HepG2 (cell line): Measurements from ENCODE around the gene ENO2. TPM values are rescaled to one million over a fixed set of nuclear protein-coding genes. Genes with fewer than 3 reads are reported as not detected.

Experiments
- ARHGAP35 ChIP-seq: sonication (generic); formaldehyde crosslinking; IDR thresholded peaks from 2 replicates; pipeline ENCODE4 v1.9.0; 2022; ENCODE audit warnings: mild to moderate bottlenecking, inconsistent platforms, moderate library complexity, missing genetic modification reagents, borderline replicate concordance
- DNMT3B ChIP-seq: conservative IDR thresholded peaks from 2 replicates; pipeline ENCODE4 v1.6.1; 2016; ENCODE audit warnings: missing biosample characterization, control low read depth
- HNF4G ChIP-seq, 2 experiments: sonication (generic) in 1 of 2; formaldehyde crosslinking in 1 of 2; IDR thresholded peaks; 2 replicates each; pipeline versions ENCODE4 v1.4.0 to v1.6.1; 2011 to 2020; ENCODE audit warnings: borderline replicate concordance in 2 of 2, low read depth in 2 of 2, mild to moderate bottlenecking in 2 of 2, low read length in 1 of 2, missing genetic modification reagents in 1 of 2, moderate library complexity in 1 of 2
- HOXD1 ChIP-seq: sonication (generic); formaldehyde crosslinking; IDR thresholded peaks from 2 replicates; pipeline ENCODE4 v1.5.0; 2020; ENCODE audit warnings: missing genetic modification reagents
- MTA1 ChIP-seq: sonication (generic); formaldehyde crosslinking; IDR thresholded peaks from 2 replicates; pipeline ENCODE4 v1.4.0; 2020; ENCODE audit warnings: missing genetic modification reagents, mild to moderate bottlenecking, borderline replicate concordance
- NBN ChIP-seq: fragments of 450-650 bp; conservative IDR thresholded peaks from 2 replicates; pipeline ENCODE4 v1.6.1; 2017
- NR2F6 ChIP-seq, 2 experiments: IDR thresholded peaks; 2 replicates each; pipeline ENCODE4 v1.6.1; 2016; ENCODE audit warnings: antibody characterized with exemption in 1 of 2, mild to moderate bottlenecking in 1 of 2
- POGZ ChIP-seq: sonication (generic); formaldehyde crosslinking; IDR thresholded peaks from 2 replicates; pipeline ENCODE4 v1.4.0; 2020; ENCODE audit warnings: mild to moderate bottlenecking, missing genetic modification reagents
- SIX4 ChIP-seq: sonication (generic); formaldehyde crosslinking; IDR thresholded peaks from 2 replicates; pipeline ENCODE4 v1.4.0; 2020; ENCODE audit warnings: missing genetic modification reagents
- ZFP82 ChIP-seq: sonication (generic); formaldehyde crosslinking; IDR thresholded peaks from 2 replicates; pipeline ENCODE4 v1.5.1; 2020; ENCODE audit warnings: mild to moderate bottlenecking, missing genetic modification reagents, borderline replicate concordance
- ZMYM4 ChIP-seq: sonication (generic); formaldehyde crosslinking; IDR thresholded peaks from 2 replicates; pipeline ENCODE4 v1.8.1; 2023; ENCODE audit warnings: mild to moderate bottlenecking, missing genetic modification reagents
- ZNF276 ChIP-seq: sonication (generic); formaldehyde crosslinking; IDR thresholded peaks from 2 replicates; pipeline ENCODE4 v1.4.0; 2020; ENCODE audit warnings: mild to moderate bottlenecking, low read depth, missing genetic modification reagents
- ZNF589 ChIP-seq: sonication (generic); formaldehyde crosslinking; conservative IDR thresholded peaks from 2 replicates; pipeline ENCODE4 v1.8.0; 2022; ENCODE audit warnings: mild to moderate bottlenecking, moderate library complexity, missing genetic modification reagents
- ZNF678 ChIP-seq: sonication (generic); formaldehyde crosslinking; IDR thresholded peaks from 2 replicates; pipeline ENCODE4 v1.4.0; 2020; ENCODE audit warnings: mild to moderate bottlenecking, missing genetic modification reagents
- polyA plus RNA-seq, 8 experiments: library from polyadenylated mRNA; depleted of rRNA in 3 of 8; stranded (reverse) in 7 of 8; unstranded in 1 of 8; fragments of >200 nt; fragmentation: Illumina TruSeq in 4 of 8; extraction: Trizol in 4 of 8; gene quantifications; 2 replicates each; pipeline versions ENCODE4 v1.2.1 to v1.2.3, GENCODE V29; 2011 to 2016; ENCODE audit warnings: low read depth in 4 of 8, missing spikeins in 1 of 8, mixed read lengths in 1 of 8; ENCODE audit not compliant: insufficient read depth in 1 of 8
- total RNA-seq, 5 experiments: library from RNA; depleted of rRNA; stranded (reverse); fragments of >200 nt; fragmentation: Illumina TruSeq; extraction: Trizol; gene quantifications; 2 replicates each; pipeline ENCODE4 v1.2.3, GENCODE V29; 2016; ENCODE audit warnings: low read depth in 1 of 5
- TF ChIP-seq, protein P1 (sequence below): sonication (generic); formaldehyde crosslinking; IDR thresholded peaks from 2 replicates; pipeline ENCODE4 v1.4.0; 2020; ENCODE audit warnings: mild to moderate bottlenecking, missing genetic modification reagents, borderline replicate concordance
- TF ChIP-seq, protein P2 (sequence below): sonication (generic); formaldehyde crosslinking; IDR thresholded peaks from 2 replicates; pipeline ENCODE4 v1.5.1; 2020; ENCODE audit warnings: mild to moderate bottlenecking, missing genetic modification reagents, borderline replicate concordance
- TF ChIP-seq, protein P3 (sequence below): sonication (generic); formaldehyde crosslinking; IDR thresholded peaks from 2 replicates; pipeline ENCODE4 v1.5.1; 2020; ENCODE audit warnings: mild to moderate bottlenecking, moderate library complexity, missing genetic modification reagents

ENO2 gene
- total and polyA plus RNA-seq, 2 of the 13 experiments (the other 11 are each of a cell fraction or from before 2014, with no cell fraction given): 19.3 to 136 TPM

DNA sequence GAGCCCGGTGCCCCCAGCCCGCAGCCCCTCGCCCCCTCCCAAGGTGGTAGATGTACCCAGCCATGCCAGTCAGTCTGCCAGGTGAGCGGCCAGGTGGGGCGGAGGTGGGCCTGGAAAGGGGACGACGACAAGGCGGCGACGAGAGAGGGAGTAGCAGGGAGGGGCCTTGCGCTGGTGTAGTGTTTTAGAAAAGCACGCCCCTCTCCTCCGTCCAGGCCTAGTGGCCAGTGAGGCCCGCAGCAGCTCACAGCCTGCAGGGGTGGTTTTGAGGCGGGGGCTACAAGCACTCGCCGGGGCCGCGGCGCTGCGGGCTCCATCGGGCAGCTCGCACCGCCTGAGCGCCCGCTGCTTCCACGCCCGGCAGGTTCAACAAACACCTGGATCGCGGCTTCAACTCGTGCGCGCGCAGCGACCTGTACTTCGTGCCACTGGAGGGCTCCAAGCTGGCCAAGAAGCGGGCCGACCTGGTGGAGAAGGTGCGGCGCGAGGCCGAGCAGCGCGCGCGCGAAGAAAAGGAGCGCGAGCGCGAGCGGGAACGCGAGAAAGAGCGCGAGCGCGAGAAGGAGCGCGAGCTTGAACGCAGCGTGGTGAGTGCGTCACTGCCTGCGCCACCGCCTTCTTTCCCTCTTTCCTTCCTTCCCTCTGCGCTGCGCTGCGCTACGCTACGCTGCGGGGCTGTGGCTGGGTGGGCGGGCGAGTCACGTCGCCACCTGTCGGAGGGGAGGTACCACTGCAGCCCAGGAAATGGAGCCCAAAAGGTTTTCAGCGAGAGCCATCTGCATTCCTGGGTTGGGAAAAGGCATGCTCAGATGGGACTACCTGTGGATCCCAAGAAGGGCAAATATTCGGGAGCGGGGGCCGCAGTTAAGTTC lies 23.3 kb downstream of the ENO2 start (continued):
- TF ChIP-seq ARHGAP35: peak; percentile 78; the same call in 1 of the 2 replicates
- TF ChIP-seq, protein P1, sequence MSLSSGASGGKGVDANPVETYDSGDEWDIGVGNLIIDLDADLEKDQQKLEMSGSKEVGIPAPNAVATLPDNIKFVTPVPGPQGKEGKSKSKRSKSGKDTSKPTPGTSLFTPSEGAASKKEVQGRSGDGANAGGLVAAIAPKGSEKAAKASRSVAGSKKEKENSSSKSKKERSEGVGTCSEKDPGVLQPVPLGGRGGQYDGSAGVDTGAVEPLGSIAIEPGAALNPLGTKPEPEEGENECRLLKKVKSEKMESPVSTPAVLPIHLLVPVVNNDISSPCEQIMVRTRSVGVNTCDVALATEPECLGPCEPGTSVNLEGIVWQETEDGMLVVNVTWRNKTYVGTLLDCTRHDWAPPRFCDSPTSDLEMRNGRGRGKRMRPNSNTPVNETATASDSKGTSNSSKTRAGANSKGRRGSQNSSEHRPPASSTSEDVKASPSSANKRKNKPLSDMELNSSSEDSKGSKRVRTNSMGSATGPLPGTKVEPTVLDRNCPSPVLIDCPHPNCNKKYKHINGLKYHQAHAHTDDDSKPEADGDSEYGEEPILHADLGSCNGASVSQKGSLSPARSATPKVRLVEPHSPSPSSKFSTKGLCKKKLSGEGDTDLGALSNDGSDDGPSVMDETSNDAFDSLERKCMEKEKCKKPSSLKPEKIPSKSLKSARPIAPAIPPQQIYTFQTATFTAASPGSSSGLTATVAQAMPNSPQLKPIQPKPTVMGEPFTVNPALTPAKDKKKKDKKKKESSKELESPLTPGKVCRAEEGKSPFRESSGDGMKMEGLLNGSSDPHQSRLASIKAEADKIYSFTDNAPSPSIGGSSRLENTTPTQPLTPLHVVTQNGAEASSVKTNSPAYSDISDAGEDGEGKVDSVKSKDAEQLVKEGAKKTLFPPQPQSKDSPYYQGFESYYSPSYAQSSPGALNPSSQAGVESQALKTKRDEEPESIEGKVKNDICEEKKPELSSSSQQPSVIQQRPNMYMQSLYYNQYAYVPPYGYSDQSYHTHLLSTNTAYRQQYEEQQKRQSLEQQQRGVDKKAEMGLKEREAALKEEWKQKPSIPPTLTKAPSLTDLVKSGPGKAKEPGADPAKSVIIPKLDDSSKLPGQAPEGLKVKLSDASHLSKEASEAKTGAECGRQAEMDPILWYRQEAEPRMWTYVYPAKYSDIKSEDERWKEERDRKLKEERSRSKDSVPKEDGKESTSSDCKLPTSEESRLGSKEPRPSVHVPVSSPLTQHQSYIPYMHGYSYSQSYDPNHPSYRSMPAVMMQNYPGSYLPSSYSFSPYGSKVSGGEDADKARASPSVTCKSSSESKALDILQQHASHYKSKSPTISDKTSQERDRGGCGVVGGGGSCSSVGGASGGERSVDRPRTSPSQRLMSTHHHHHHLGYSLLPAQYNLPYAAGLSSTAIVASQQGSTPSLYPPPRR (CRISPR knock-in tag): no peak
- 0 out of 2 replicates have a peak, but pooled peaks have one; percentile 17 for TF ChIP-seq ZNF276 (CRISPR knock-in tag)
- no peak; the same call in 1 of the 2 replicates for TF ChIP-seq ZFP82
- no peak; the same call in 1 of the 2 replicates for TF ChIP-seq SIX4 (CRISPR knock-in tag)
- TF ChIP-seq, protein P2, sequence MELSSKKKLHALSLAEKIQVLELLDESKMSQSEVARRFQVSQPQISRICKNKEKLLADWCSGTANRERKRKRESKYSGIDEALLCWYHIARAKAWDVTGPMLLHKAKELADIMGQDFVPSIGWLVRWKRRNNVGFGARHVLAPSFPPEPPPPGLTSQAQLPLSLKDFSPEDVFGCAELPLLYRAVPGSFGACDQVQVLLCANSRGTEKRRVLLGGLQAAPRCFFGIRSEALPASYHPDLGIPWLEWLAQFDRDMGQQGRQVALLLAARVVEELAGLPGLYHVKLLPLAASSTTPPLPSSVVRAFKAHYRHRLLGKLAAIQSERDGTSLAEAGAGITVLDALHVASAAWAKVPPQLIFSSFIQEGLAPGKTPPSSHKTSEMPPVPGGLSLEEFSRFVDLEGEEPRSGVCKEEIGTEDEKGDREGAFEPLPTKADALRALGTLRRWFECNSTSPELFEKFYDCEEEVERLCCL (CRISPR knock-in tag): no peak
- TF ChIP-seq ZMYM4: peak; percentile 96
- TF ChIP-seq DNMT3B: peak; percentile 73; the same call in 1 of the 2 replicates
- TF ChIP-seq ZNF589 (CRISPR knock-in tag): no peak; the same call in 1 of the 2 replicates
- TF ChIP-seq NR2F6 (IDR thresholded peaks at IDR 0.05): no peak
- TF ChIP-seq NR2F6 (CRISPR knock-in tag; IDR thresholded peaks at IDR 0.05): peak; percentile 69
- peak; percentile 94 for TF ChIP-seq POGZ (CRISPR knock-in tag)
- TF ChIP-seq, protein P3, sequence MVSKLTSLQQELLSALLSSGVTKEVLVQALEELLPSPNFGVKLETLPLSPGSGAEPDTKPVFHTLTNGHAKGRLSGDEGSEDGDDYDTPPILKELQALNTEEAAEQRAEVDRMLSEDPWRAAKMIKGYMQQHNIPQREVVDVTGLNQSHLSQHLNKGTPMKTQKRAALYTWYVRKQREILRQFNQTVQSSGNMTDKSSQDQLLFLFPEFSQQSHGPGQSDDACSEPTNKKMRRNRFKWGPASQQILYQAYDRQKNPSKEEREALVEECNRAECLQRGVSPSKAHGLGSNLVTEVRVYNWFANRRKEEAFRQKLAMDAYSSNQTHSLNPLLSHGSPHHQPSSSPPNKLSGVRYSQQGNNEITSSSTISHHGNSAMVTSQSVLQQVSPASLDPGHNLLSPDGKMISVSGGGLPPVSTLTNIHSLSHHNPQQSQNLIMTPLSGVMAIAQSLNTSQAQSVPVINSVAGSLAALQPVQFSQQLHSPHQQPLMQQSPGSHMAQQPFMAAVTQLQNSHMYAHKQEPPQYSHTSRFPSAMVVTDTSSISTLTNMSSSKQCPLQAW (CRISPR knock-in tag): peak; percentile 94
- no peak for TF ChIP-seq ZNF678
- TF ChIP-seq HOXD1 (CRISPR knock-in tag): no peak
- no peak for TF ChIP-seq HNF4G (IDR thresholded peaks at IDR 0.05; ENCODE audit: borderline replicate concordance, low read depth, low read length)
- peak; percentile 55; the same call in 1 of the 2 replicates for TF ChIP-seq HNF4G (CRISPR knock-in tag; IDR thresholded peaks at IDR 0.05; ENCODE audit: borderline replicate concordance, low read depth)
- no peak for TF ChIP-seq NBN
- TF ChIP-seq MTA1 (CRISPR knock-in tag): peak; percentile 61
